Peyer's patch (tissue), 4 donors: ENCODE data around the gene HIBCH. TPM values are rescaled to one million over a fixed set of nuclear protein-coding genes. Genes with fewer than 3 reads are reported as not detected.

Experiments
- DNase-seq, 3 donors: peaks; one replicate each; pipeline ENCODE4 v3.0.0-alpha.2; 2017 to 2019
- H3K27ac ChIP-seq, 4 donors: fragments of 200-600 bp; sonication (generic); one replicate each; pipeline ENCODE4 v1.5.1; 2016 to 2019
- H3K27me3 ChIP-seq, 2 donors: fragments of 200-600 bp; sonication (generic); one replicate each; pipeline ENCODE4 v1.5.1; 2019
- H3K36me3 ChIP-seq, 3 donors: fragments of 200-600 bp; sonication (generic); one replicate each; pipeline ENCODE4 v1.5.1; 2016 to 2019
- H3K4me1 ChIP-seq, 4 donors: fragments of 200-600 bp; sonication (generic); one replicate each; pipeline ENCODE4 v1.5.1; 2016 to 2019
- H3K4me3 ChIP-seq, 4 donors: fragments of 200-600 bp; sonication (generic); 1 replicate in 3 of 4; 2 replicates in 1 of 4; pipeline ENCODE4 v1.5.1; 2016 to 2019; ENCODE audit warnings: mild to moderate bottlenecking in 1 of 4
- H3K9me3 ChIP-seq, 4 donors: fragments of 200-600 bp; sonication (generic); one replicate each; pipeline ENCODE4 v1.5.1; 2016 to 2019; ENCODE audit warnings: mild to moderate bottlenecking in 1 of 4
- CTCF ChIP-seq, 6 experiments: fragments of 450-650 bp in 4 of 6; fragments of 200-600 bp in 2 of 6; sonication (generic) in 1 of 6; IDR thresholded peaks; one replicate each; pipeline ENCODE4 v1.5.1; 2017 to 2019; ENCODE audit warnings: antibody characterized with exemption in 6 of 6, mild to moderate bottlenecking in 3 of 6, moderate library complexity in 1 of 6
- POLR2A ChIP-seq, 2 donors: fragments of 450-650 bp; IDR thresholded peaks; one replicate each; pipeline ENCODE4 v1.5.1; 2017; ENCODE audit warnings: antibody characterized with exemption in 2 of 2, mild to moderate bottlenecking in 2 of 2, moderate library complexity in 2 of 2
- total RNA-seq, 4 donors: library from RNA; depleted of rRNA; stranded (reverse); fragments of >200 nt; gene quantifications; one replicate each; pipeline ENCODE4 v1.1.0, GENCODE V29; 2016

The HIBCH gene
- total RNA-seq, 4 donors from 2014 or later: 20.0 to 38.8 (median 27.4) TPM

GRCh38 chr2:190182071-190182524, 137.5 kb downstream of the HIBCH start:
- Histone ChIP-seq H3K9me3 (no peaks in the 10 kb centered on the region), H3K27me3 (no peaks in the 10 kb centered on the region), H3K4me3 (peak overlapping the region in 2 of 4 donors; percentile 61 to 76), H3K27ac (peak overlapping the region in 2 of 4 donors; percentile 88 to 94), H3K4me1 (peaks cover 0 to 10% (median 4%) of the 10 kb centered on the region in 4 donors), H3K36me3 (no peaks in the 10 kb centered on the region)
- TF ChIP-seq CTCF (IDR thresholded peaks at IDR 0.05) (no peak), POLR2A (IDR thresholded peaks at IDR 0.05) (no peak)
- DNase-seq: no peak

GRCh38 chr2:190181123-190181669, 138.4 kb downstream of the HIBCH start:
- no peak for DNase-seq
- no peak for TF ChIP-seq POLR2A (IDR thresholded peaks at IDR 0.05)
- TF ChIP-seq CTCF (IDR thresholded peaks at IDR 0.05): no peak
- no peaks in the 10 kb centered on the region for H3K27me3 ChIP-seq
- no peaks in the 10 kb centered on the region for H3K36me3 ChIP-seq
- H3K9me3 ChIP-seq: no peaks in the 10 kb centered on the region
- peaks cover 0 to 10% (median 4%) of the 10 kb centered on the region in 4 donors for H3K4me1 ChIP-seq
- H3K4me3 ChIP-seq: peak overlapping the region; percentile 43 to 76 (median 56)
- H3K27ac ChIP-seq: peak overlapping the region; percentile 44 to 94 (median 84)

GRCh38 chr2:190180313-190181122, 139.1 kb downstream of the HIBCH start:
- Histone ChIP-seq H3K4me1 (peaks cover 0 to 7% (median 2%) of the 10 kb centered on the region in 4 donors), H3K27ac (peak overlapping the region; percentile 44 to 94 (median 84)), H3K36me3 (no peaks in the 10 kb centered on the region), H3K27me3 (no peaks in the 10 kb centered on the region), H3K9me3 (no peaks in the 10 kb centered on the region), H3K4me3 (peak overlapping the region; percentile 43 to 76 (median 56))
- TF ChIP-seq CTCF (IDR thresholded peaks at IDR 0.05) (peak in 3 of 6 experiments; percentile 37 to 74 (median 63)), POLR2A (IDR thresholded peaks at IDR 0.05) (peak; percentile 54 to 69)
- peak; percentile 32 to 91 (median 81) for DNase-seq

GRCh38 chr2:190179754-190180312, 139.8 kb downstream of the HIBCH start:
- peaks cover 0 to 7% (median 0%) of the 10 kb centered on the region in 4 donors for H3K4me1 ChIP-seq
- H3K36me3 ChIP-seq: no peaks in the 10 kb centered on the region
- no peak for DNase-seq
- H3K9me3 ChIP-seq: no peaks in the 10 kb centered on the region
- H3K27me3 ChIP-seq: no peaks in the 10 kb centered on the region
- peak overlapping the region; percentile 43 to 76 (median 56) for H3K4me3 ChIP-seq
- TF ChIP-seq POLR2A (IDR thresholded peaks at IDR 0.05): no peak
- peak in 1 of 6 experiments; percentile 67 for TF ChIP-seq CTCF (IDR thresholded peaks at IDR 0.05)
- H3K27ac ChIP-seq: peak overlapping the region; percentile 44 to 94 (median 84)

- DNase-seq: no peak
- TF ChIP-seq CTCF (IDR thresholded peaks at IDR 0.05) (no peak), POLR2A (IDR thresholded peaks at IDR 0.05) (no peak)
- H3K27me3 ChIP-seq: no peaks in the 10 kb centered on the region
- no peak overlapping the region for H3K4me3 ChIP-seq
- no peaks in the 10 kb centered on the region for H3K36me3 ChIP-seq
- H3K9me3 ChIP-seq: no peaks in the 10 kb centered on the region
- H3K27ac ChIP-seq: no peak overlapping the region
- peaks cover 0 to 7% (median 0%) of the 10 kb centered on the region in 4 donors for H3K4me1 ChIP-seq
These were observed 141.4 kb downstream of the HIBCH start for GRCh38 chr2:190178066-190178722.
